ENCODE measurements around the gene WDR70.

Gene WDR70

GRCh38 chr5:37694867-37695266 is 315.7 kb downstream of the WDR70 start:
- no peak for DNase-seq

- DNase-seq = no peak
Observed at GRCh38 chr5:37695647-37696046, 316.5 kb downstream of the WDR70 start.

GRCh38 chr5:37696190-37697021 is 317.3 kb downstream of the WDR70 start:
- peak; percentile 66 for DNase-seq

- DNase-seq = no peak
Observed at GRCh38 chr5:37701868-37702267, 322.8 kb downstream of the WDR70 start.

DNA sequence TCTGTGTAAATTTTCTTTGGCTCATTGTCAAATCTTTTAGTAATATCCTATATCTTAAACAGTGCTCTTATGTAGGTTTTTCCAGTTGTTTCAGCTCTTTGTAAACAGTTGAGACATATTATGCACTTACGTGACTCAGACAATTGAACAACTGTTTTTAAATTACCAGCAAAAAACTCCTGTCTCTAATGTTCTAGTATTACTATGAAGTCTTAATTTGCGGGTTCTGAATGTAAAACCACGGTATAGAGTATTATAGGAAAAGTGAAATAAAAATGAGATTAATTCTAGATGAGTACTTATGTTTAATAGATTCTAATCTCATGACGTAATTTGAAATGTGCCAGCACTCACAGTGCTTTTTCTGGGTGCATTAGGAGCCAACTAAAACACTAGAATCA is 324.7 kb downstream of the WDR70 start:
- peak; percentile 18 for DNase-seq

- no peak for DNase-seq
Observed at GRCh38 chr5:37704406-37704805, 325.3 kb downstream of the WDR70 start.

GRCh38 chr5:37709020-37709419 is 329.9 kb downstream of the WDR70 start:
- DNase-seq = no peak

- no peak for DNase-seq
Observed at GRCh38 chr5:37710965-37711364, 331.8 kb downstream of the WDR70 start.

DNA sequence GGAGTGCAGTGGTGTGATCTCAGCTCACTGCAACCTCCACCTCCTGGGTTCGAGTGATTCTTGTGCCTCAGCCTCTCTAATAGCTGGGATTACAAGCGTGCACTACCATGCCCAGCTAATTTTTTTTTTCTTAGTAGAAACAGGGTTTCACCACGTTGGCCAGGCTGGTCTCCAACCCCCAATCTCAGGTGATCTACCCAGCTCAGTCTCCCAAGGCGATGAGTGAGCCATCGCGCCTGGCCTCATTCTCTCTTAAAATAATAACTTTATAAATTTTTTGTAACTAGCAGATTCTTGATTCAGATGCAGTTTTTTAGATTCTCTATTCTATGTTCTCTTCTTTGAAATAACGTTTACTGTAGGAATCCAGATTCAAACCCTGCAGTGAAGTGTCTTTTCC is 333.6 kb downstream of the WDR70 start:
- DNase-seq = no peak

GRCh38 chr5:37714756-37715155 is 335.6 kb downstream of the WDR70 start:
- DNase-seq = no peak

- DNase-seq = peak; percentile 60
Observed at GRCh38 chr5:37715361-37715760, 336.2 kb downstream of the WDR70 start.

- DNase-seq = no peak
Observed at GRCh38 chr5:37715992-37716391, 336.9 kb downstream of the WDR70 start.

- DNase-seq = no peak
Observed at GRCh38 chr5:37716405-37716804, 337.3 kb downstream of the WDR70 start.

- no peak for DNase-seq
Observed at GRCh38 chr5:37717276-37717612, 338.1 kb downstream of the WDR70 start.

DNA sequence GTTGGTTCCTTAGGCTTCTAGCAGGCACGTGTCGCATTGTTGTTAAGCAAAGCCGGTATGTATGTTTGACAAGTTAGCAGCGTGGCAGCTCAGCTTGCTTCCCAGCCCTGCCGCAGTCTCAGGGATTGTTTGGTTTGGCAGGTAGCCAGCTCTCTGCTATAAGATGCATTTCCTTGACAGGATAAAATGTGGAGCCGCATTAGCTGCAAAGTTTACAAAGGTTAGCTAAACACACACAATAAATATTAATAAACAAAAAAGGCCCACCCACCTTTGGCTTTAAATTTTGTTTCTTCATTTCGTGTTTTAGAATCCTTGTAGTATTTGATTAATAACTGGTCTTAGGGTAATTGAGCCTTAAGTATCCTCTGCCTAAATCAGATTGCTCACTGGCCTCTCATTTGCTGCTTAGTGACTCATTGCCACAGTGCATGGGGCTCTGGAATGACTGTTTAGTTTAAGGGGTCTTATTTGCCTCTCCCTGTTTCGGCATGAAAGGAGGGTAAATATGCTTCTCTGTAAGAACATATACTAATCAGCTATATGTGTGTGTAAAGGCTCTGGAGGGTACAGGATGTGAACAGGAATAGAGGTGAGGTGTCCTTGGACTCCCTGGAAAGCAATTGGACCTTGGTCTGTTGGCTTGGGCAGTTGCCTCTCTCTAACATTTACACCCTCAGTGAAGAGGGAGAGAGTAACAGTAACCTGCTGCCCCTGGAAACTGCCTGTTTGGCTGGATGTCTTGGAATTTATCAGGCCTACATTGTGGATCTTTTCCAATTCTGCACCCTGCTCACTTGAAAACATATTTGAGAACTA is 338.7 kb downstream of the WDR70 start:
- peak; percentile 82 for DNase-seq

DNA sequence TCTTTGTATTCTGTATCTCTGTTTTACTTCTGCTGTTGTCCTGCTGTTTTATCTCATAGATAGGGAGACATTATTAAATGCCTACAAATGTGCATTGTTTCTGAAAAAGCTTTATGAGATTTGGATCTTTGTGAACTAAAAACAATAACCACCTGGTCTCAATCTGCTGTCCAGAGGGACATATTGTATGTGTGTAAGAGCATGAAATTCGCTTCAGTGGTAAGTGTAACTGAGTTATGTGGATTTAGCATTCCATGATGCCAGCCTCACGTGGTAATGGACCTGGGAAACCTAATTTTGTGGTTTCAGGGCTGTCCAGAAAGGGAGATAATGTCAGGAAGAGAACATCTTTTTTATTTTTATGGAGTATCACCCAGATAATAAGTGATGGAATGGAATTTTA is 341.4 kb downstream of the WDR70 start:
- DNase-seq = no peak

DNA sequence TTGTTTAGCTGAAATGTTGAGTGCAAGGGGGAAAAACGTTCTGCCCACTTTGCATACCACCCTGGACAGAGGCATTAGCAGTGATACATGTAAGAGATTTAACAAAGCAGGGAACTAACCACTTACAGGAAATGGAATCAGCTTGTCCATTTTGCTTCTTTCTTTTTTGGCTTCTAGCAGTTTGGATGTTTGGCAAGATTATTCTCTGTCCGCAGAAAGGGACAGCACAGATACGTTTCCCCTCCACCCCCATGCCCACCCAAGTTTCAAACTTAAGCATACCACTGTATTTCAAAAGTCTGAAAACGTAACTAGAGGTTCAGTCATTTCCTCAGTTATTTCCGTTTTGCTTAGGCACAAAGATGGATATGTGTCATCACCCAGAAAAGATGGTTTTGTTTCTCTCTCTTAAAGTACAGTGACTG is 342.3 kb downstream of the WDR70 start:
- peak; percentile 46 for DNase-seq

DNA sequence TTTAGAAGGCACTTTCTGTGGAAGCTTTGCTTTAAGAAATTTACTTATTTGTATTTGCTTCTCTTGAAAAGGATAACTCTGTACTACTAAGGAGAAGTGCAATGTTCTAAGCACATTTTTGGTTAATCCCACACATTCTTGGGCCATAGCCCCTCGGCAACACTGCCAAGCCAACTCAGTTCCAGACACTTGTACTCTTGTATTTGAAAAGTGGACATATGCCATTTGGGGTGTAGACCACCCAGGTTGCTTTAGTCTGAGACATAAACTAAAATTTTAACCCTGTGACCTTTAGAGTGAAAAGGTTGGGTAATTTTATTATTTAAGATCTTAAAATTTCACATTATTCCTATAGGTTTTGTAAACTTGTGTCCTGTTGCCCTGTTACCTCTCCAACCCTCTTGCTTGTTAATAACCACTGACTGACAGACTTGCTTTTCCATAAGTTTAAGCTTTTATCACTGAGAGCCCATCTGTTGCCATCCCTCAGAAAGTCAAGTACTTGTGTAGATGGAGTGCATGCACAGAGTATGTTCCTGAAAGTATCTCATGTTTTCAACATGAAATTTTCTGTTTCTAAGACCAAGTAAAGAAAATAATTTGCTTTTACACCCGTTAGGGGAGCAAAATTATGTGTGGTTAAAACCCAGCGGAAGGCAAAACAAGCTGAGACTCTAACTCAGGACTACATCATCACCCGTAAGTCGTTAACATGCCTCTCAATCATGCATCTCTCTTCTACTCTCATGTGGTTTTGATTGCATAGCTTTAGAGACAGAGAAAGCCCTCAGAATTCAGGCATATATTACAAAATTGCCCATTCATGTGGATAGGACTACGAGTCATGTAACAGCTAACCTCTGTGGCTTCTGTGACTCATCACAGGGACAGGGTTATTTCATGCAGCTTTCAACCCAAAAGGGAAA is 343.4 kb downstream of the WDR70 start:
- DNase-seq = peak; percentile 96

DNA sequence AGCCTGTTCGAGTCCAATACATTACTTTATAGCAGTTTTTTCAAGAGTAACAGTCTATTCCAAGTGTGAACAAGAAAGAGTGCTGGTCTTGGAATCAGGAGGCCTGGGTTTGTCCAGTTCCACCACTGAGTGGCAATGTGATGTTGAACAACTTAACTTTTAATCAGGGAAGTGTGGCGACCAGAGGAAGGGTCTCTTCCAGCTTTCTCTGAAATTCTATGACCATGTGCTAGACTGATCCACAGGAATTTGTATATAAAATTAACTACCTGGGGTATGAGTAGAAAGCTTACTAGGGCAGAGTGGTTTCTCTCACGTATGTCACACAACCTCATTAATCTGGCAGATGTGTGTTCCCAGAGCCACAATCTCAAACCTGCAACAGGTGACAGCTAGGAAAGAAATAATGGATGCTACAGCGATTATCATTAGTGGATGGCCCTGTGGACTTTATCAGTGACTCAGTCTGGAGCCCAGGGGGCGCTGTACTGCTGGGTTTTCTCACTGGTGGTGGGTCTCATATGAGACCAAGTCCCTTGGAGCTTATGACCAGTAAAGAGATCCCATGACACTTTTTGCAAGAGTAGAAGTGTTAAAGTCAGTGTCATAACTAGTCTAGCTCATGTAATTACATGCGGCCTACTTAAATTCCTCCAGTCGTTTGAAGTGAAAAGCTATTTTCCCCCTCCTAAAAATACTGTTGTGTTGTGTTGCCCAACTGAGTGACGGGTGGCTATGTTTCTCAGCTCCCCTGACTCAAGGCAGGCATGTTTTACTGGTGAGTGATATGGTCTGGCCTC is 344.2 kb downstream of the WDR70 start:
- no peak for DNase-seq

DNA sequence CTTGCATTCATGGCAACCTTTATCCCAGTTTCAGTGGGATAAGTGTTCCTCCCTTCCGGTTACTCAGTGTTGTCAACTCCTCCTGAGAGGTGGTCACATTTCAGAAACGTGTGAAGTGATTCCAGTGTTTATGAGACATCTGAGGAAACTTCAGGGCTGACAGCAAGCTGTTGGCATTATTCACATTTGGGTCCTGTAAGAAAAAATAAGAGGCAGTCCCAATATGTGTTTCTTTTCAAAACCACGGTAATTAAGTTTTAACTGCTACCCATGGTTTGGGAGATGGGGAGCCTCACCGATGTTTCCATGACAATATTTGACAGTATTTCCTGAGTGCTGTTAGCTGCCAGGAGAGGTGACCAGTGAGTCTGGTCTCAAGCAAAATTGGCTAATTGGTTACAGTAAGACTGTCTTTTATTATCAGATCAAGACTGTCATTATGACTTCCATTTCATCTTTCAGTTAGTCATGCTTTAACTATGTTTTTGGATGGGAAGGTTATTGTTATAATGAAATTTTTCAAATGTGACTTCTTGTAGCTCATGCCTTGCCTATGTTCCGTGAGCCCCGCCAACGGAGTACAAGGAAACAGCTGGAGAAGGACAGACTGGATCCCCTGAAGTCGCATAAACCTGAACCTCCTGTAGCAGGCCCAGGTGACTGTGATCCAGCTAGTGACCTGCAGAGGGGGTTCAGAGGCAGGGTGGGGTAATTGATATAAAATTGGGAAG is 345.4 kb downstream of the WDR70 start:
- no peak for DNase-seq

DNA sequence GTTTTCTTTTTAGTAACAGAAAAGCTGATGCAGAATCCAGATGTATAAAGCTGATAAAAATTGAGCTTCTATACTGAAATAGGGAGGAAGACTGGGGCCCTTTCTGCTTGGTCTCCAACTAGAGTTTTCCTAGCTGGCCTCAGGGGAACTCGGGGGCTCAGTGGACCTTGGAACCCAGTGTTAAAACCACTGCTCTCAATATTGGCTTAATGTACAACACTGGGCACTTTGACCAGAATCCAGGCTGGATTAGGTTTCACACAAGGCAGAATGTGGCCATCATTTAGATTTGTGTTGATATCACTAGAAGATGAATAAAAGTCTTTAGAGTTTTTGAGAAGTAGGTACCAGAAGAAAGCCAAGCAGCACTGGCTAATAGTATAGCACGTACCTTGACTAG is 346.1 kb downstream of the WDR70 start:
- DNase-seq = no peak

- no peak for DNase-seq
Observed at GRCh38 chr5:37727238-37727637, 348.1 kb downstream of the WDR70 start.

Measured in HCEC 1CT (cell line).